OCI-LY1 (cell line): ENCODE measurements around the gene ZFP92.

Experiments
- H2AFZ ChIP-seq: fragments of 200-600 bp; sonication (generic), shearing (Covaris generic); 2 replicates; pipeline ENCODE4 v1.6.0; 2014; ENCODE audit warnings: antibody characterized with exemption, mild to moderate bottlenecking, low read length
- H3F3A ChIP-seq: fragments of 200-600 bp; sonication (generic), shearing (Covaris generic); 2 replicates; pipeline ENCODE4 v1.6.0; 2014; ENCODE audit warnings: mild to moderate bottlenecking, antibody characterized with exemption, low read length, moderate library complexity; ENCODE audit not compliant: insufficient read depth
- H3K27ac ChIP-seq: fragments of 200-600 bp; sonication (generic); 2 replicates; pipeline ENCODE4 v1.5.1; 2014; ENCODE audit warnings: low read length, mixed run types, mild to moderate bottlenecking, low read depth; ENCODE audit not compliant: poor library complexity, severe bottlenecking
- H3K27me3 ChIP-seq: fragments of 200-600 bp; sonication (generic); 2 replicates; pipeline ENCODE4 v1.6.0; 2014; ENCODE audit warnings: antibody characterized with exemption, mild to moderate bottlenecking, low read length, moderate library complexity; ENCODE audit not compliant: insufficient read depth
- H3K36me3 ChIP-seq: fragments of 200-600 bp; sonication (generic); 2 replicates; pipeline ENCODE4 v1.6.1; 2014; ENCODE audit warnings: mild to moderate bottlenecking, antibody characterized with exemption, low read length, moderate library complexity, mixed read lengths; ENCODE audit not compliant: insufficient read depth
- H3K4me1 ChIP-seq: fragments of 200-600 bp; sonication (generic); 2 replicates; pipeline ENCODE4 v1.5.1; 2014; ENCODE audit warnings: mild to moderate bottlenecking, low read length, moderate library complexity; ENCODE audit not compliant: insufficient read depth, severe bottlenecking
- H3K4me2 ChIP-seq: fragments of 200-600 bp; sonication (generic), shearing (Covaris generic); 2 replicates; pipeline ENCODE4 v1.6.1; 2014; ENCODE audit warnings: low read length
- H3K4me3 ChIP-seq: fragments of 200-600 bp; sonication (generic); 2 replicates; pipeline ENCODE4 v1.5.1; 2014; ENCODE audit warnings: low read length, low read depth, mild to moderate bottlenecking, mixed read lengths; ENCODE audit not compliant: poor library complexity, severe bottlenecking
- H3K79me2 ChIP-seq: fragments of 200-600 bp; shearing (Covaris generic); 2 replicates; pipeline ENCODE4 v1.6.1; 2016; ENCODE audit warnings: mixed run types, low read length, mixed read lengths; ENCODE audit not compliant: insufficient read depth
- H3K9ac ChIP-seq: fragments of 200-600 bp; sonication (generic), shearing (Covaris generic); 2 replicates; pipeline ENCODE4 v1.6.1; 2014; ENCODE audit warnings: mild to moderate bottlenecking, low read length, mixed read lengths
- H3K9me2 ChIP-seq: fragments of 200-600 bp; sonication (generic), shearing (Covaris generic); 2 replicates; pipeline ENCODE4 v1.6.1; 2014; ENCODE audit warnings: low read depth, mild to moderate bottlenecking, low read length, mixed read lengths
- H3K9me3 ChIP-seq: fragments of 200-600 bp; shearing (Covaris generic); 2 replicates; pipeline ENCODE4 v1.6.1; 2014; ENCODE audit warnings: low read length, mixed read lengths
- H4K20me1 ChIP-seq: fragments of 200-600 bp; sonication (generic), shearing (Covaris generic); 2 replicates; pipeline ENCODE4 v1.6.0; 2016; ENCODE audit warnings: mild to moderate bottlenecking, low read length; ENCODE audit not compliant: insufficient read depth
- CTCF ChIP-seq: fragments of 200-600 bp; sonication (generic), shearing (Covaris generic); IDR thresholded peaks from 2 replicates; pipeline ENCODE4 v1.5.1; 2017; ENCODE audit warnings: mild to moderate bottlenecking, antibody characterized with exemption, low read length, moderate library complexity, mixed read lengths
- EZH2 ChIP-seq: fragments of 200-600 bp; sonication (generic), shearing (Covaris generic); IDR thresholded peaks from 2 replicates; pipeline ENCODE4 v1.8.0; 2017; ENCODE audit warnings: borderline replicate concordance, mixed run types, mild to moderate bottlenecking, antibody characterized with exemption, low read length, moderate library complexity, mixed read lengths

ZFP92 gene

GRCh38 chrX:153414856-153415510 is 3.7 kb downstream of the ZFP92 start:
- Histone ChIP-seq H3K9ac (no peak overlapping the region), H3K4me3 (no peak overlapping the region), H4K20me1 (no peaks in the 10 kb centered on the region), H3K9me3 (no peaks in the 10 kb centered on the region), H3K36me3 (no peaks in the 10 kb centered on the region), H3K27ac (no peak overlapping the region), H3K9me2 (no peaks in the 10 kb centered on the region), H3K79me2 (no peaks in the 10 kb centered on the region), H3K27me3 (no peaks in the 10 kb centered on the region), H3K4me1 (peaks cover 6% of the 10 kb centered on the region), H3F3A (no peaks in the 10 kb centered on the region), H2AFZ (no peak overlapping the region), H3K4me2 (no peak overlapping the region)
- TF ChIP-seq CTCF (no peak), EZH2 (no peak)

- no peak for TF ChIP-seq CTCF
- H3K27me3 ChIP-seq, result no peaks in the 10 kb centered on the region
- H3K4me2 ChIP-seq, result no peak overlapping the region
These were observed 5.6 kb downstream of the ZFP92 start for GRCh38 chrX:153416781-153417450.

GRCh38 chrX:153417637-153418036 is 6.4 kb downstream of the ZFP92 start:
- Histone ChIP-seq H3K4me1 (no peaks in the 10 kb centered on the region), H3K4me2 (no peak overlapping the region), H3K79me2 (no peaks in the 10 kb centered on the region), H3K36me3 (no peaks in the 10 kb centered on the region), H3K27ac (no peak overlapping the region), H3K9ac (no peak overlapping the region), H3K4me3 (no peak overlapping the region), H3K9me2 (no peaks in the 10 kb centered on the region), H3K27me3 (no peaks in the 10 kb centered on the region), H3K9me3 (no peaks in the 10 kb centered on the region), H2AFZ (no peak overlapping the region), H3F3A (no peaks in the 10 kb centered on the region), H4K20me1 (no peaks in the 10 kb centered on the region)
- TF ChIP-seq EZH2 (no peak), CTCF (no peak)

More at GRCh38 chrX:153416781-153417450, 5.6 kb downstream of the ZFP92 start:
- Histone ChIP-seq H3K36me3 (no peaks in the 10 kb centered on the region), H3F3A (no peaks in the 10 kb centered on the region), H3K9me3 (no peaks in the 10 kb centered on the region), H3K9ac (no peak overlapping the region), H4K20me1 (no peaks in the 10 kb centered on the region), H3K4me1 (peaks cover under 1% of the 10 kb centered on the region), H3K27ac (no peak overlapping the region), H3K4me3 (no peak overlapping the region), H3K9me2 (no peaks in the 10 kb centered on the region), H3K79me2 (no peaks in the 10 kb centered on the region), H2AFZ (no peak overlapping the region)
